ENCODE results near the gene HEBP2. TPM values are rescaled to one million over a fixed set of nuclear protein-coding genes. Genes with fewer than 3 reads are reported as not detected.

The HEBP2 gene
- total and polyA plus RNA-seq, 9 donors, result 24.9 to 46.3 (median 35.5) TPM

- peak; percentile 50 for DNase-seq
- H3K27ac ChIP-seq (ENCODE audit: low read length), result no peak overlapping the region
- WGBS (ENCODE audit: insufficient coverage), result 85% methylated on average over 19 of the region's 19 CpGs
- H3K4me3 ChIP-seq (ENCODE audit: low read length), result no peak overlapping the region
- H3K4me1 ChIP-seq (ENCODE audit: control insufficient read depth, insufficient read depth, low read length), result peaks cover 18% of the 10 kb centered on the region
- no peaks in the 10 kb centered on the region for H3K27me3 ChIP-seq (ENCODE audit: control insufficient read depth, insufficient read depth, low read length)
- H3K9me3 ChIP-seq (replicated peaks; ENCODE audit: control insufficient read depth, low read depth, low read length), result no peaks in the 10 kb centered on the region
- H3K36me3 ChIP-seq (ENCODE audit: control insufficient read depth, insufficient read depth, low read length), result peaks cover 38% of the 10 kb centered on the region
Measured at GRCh38 chr6:138431256-138432062, 27.4 kb downstream of the HEBP2 start.

- DNase-seq, result no peak
- no peaks in the 10 kb centered on the region for H3K27me3 ChIP-seq (ENCODE audit: control insufficient read depth, insufficient read depth, low read length)
- H3K9me3 ChIP-seq (replicated peaks; ENCODE audit: control insufficient read depth, low read depth, low read length), result no peaks in the 10 kb centered on the region
- H3K27ac ChIP-seq (ENCODE audit: low read length), result no peak overlapping the region
- no peak overlapping the region for H3K4me3 ChIP-seq (ENCODE audit: low read length)
- H3K36me3 ChIP-seq (ENCODE audit: control insufficient read depth, insufficient read depth, low read length), result peaks cover 35% of the 10 kb centered on the region
- 86% methylated on average over 11 of the region's 11 CpGs for WGBS (ENCODE audit: insufficient coverage)
- H3K4me1 ChIP-seq (ENCODE audit: control insufficient read depth, insufficient read depth, low read length), result peaks cover 18% of the 10 kb centered on the region
Measured at GRCh38 chr6:138432063-138432356, 28.0 kb downstream of the HEBP2 start.

GRCh38 chr6:138434096-138434495 lies 30.1 kb downstream of the HEBP2 start:
- Histone ChIP-seq H3K27me3 (ENCODE audit: control insufficient read depth, insufficient read depth, low read length) (no peaks in the 10 kb centered on the region), H3K36me3 (ENCODE audit: control insufficient read depth, insufficient read depth, low read length) (peaks cover 33% of the 10 kb centered on the region), H3K9me3 (replicated peaks; ENCODE audit: control insufficient read depth, low read depth, low read length) (no peaks in the 10 kb centered on the region), H3K4me3 (ENCODE audit: low read length) (no peak overlapping the region), H3K4me1 (ENCODE audit: control insufficient read depth, insufficient read depth, low read length) (peaks cover 18% of the 10 kb centered on the region), H3K27ac (ENCODE audit: low read length) (no peak overlapping the region)
- no peak for DNase-seq
- WGBS (ENCODE audit: insufficient coverage), result no CpG with 5 or more reads among the region's 3 CpGs

- Histone ChIP-seq H3K4me3 (ENCODE audit: low read length) (no peak overlapping the region), H3K36me3 (ENCODE audit: control insufficient read depth, insufficient read depth, low read length) (peaks cover 31% of the 10 kb centered on the region), H3K4me1 (ENCODE audit: control insufficient read depth, insufficient read depth, low read length) (peaks cover 15% of the 10 kb centered on the region), H3K27ac (ENCODE audit: low read length) (no peak overlapping the region), H3K27me3 (ENCODE audit: control insufficient read depth, insufficient read depth, low read length) (no peaks in the 10 kb centered on the region), H3K9me3 (replicated peaks; ENCODE audit: control insufficient read depth, low read depth, low read length) (no peaks in the 10 kb centered on the region)
- peak; percentile 36 for DNase-seq
- WGBS (ENCODE audit: insufficient coverage), result no CpG with 5 or more reads among the region's 4 CpGs
Measured at GRCh38 chr6:138434925-138435324, 30.9 kb downstream of the HEBP2 start.

- 65% methylated on average over 5 of the region's 7 CpGs for WGBS (ENCODE audit: insufficient coverage)
- peaks cover 17% of the 10 kb centered on the region for H3K36me3 ChIP-seq (ENCODE audit: control insufficient read depth, insufficient read depth, low read length)
- H3K4me1 ChIP-seq (ENCODE audit: control insufficient read depth, insufficient read depth, low read length), result no peaks in the 10 kb centered on the region
- no peaks in the 10 kb centered on the region for H3K27me3 ChIP-seq (ENCODE audit: control insufficient read depth, insufficient read depth, low read length)
- H3K27ac ChIP-seq (ENCODE audit: low read length), result no peak overlapping the region
- H3K4me3 ChIP-seq (ENCODE audit: low read length), result no peak overlapping the region
- DNase-seq, result no peak
- no peaks in the 10 kb centered on the region for H3K9me3 ChIP-seq (replicated peaks; ENCODE audit: control insufficient read depth, low read depth, low read length)
Measured at GRCh38 chr6:138439546-138439945, 35.5 kb downstream of the HEBP2 start.

- Histone ChIP-seq H3K36me3 (ENCODE audit: control insufficient read depth, insufficient read depth, low read length) (peaks cover 17% of the 10 kb centered on the region), H3K4me3 (ENCODE audit: low read length) (no peak overlapping the region), H3K9me3 (replicated peaks; ENCODE audit: control insufficient read depth, low read depth, low read length) (no peaks in the 10 kb centered on the region), H3K4me1 (ENCODE audit: control insufficient read depth, insufficient read depth, low read length) (no peaks in the 10 kb centered on the region), H3K27ac (ENCODE audit: low read length) (no peak overlapping the region), H3K27me3 (ENCODE audit: control insufficient read depth, insufficient read depth, low read length) (no peaks in the 10 kb centered on the region)
- 67% methylated on average over 1 of the region's 3 CpGs for WGBS (ENCODE audit: insufficient coverage)
- no peak for DNase-seq
Measured at GRCh38 chr6:138440296-138440695, 36.3 kb downstream of the HEBP2 start.

GRCh38 chr6:138440758-138441357 lies 36.8 kb downstream of the HEBP2 start:
- no peaks in the 10 kb centered on the region for H3K4me1 ChIP-seq (ENCODE audit: control insufficient read depth, insufficient read depth, low read length)
- no peak overlapping the region for H3K27ac ChIP-seq (ENCODE audit: low read length)
- no peaks in the 10 kb centered on the region for H3K9me3 ChIP-seq (replicated peaks; ENCODE audit: control insufficient read depth, low read depth, low read length)
- 91% methylated on average over 2 of the region's 4 CpGs for WGBS (ENCODE audit: insufficient coverage)
- no peaks in the 10 kb centered on the region for H3K27me3 ChIP-seq (ENCODE audit: control insufficient read depth, insufficient read depth, low read length)
- H3K36me3 ChIP-seq (ENCODE audit: control insufficient read depth, insufficient read depth, low read length), result peaks cover 20% of the 10 kb centered on the region
- no peak for DNase-seq
- no peak overlapping the region for H3K4me3 ChIP-seq (ENCODE audit: low read length)

- H3K27me3 ChIP-seq (ENCODE audit: control insufficient read depth, insufficient read depth, low read length), result no peaks in the 10 kb centered on the region
- no CpG with 5 or more reads among the region's 6 CpGs for WGBS (ENCODE audit: insufficient coverage)
- no peak overlapping the region for H3K27ac ChIP-seq (ENCODE audit: low read length)
- H3K9me3 ChIP-seq (replicated peaks; ENCODE audit: control insufficient read depth, low read depth, low read length), result no peaks in the 10 kb centered on the region
- no peak overlapping the region for H3K4me3 ChIP-seq (ENCODE audit: low read length)
- DNase-seq, result no peak
- no peaks in the 10 kb centered on the region for H3K4me1 ChIP-seq (ENCODE audit: control insufficient read depth, insufficient read depth, low read length)
- peaks cover 25% of the 10 kb centered on the region for H3K36me3 ChIP-seq (ENCODE audit: control insufficient read depth, insufficient read depth, low read length)
Measured at GRCh38 chr6:138441965-138442364, 37.9 kb downstream of the HEBP2 start.

- H3K27ac ChIP-seq (ENCODE audit: low read length), result no peak overlapping the region
- DNase-seq, result no peak
- H3K9me3 ChIP-seq (replicated peaks; ENCODE audit: control insufficient read depth, low read depth, low read length), result no peaks in the 10 kb centered on the region
- H3K27me3 ChIP-seq (ENCODE audit: control insufficient read depth, insufficient read depth, low read length), result no peaks in the 10 kb centered on the region
- H3K36me3 ChIP-seq (ENCODE audit: control insufficient read depth, insufficient read depth, low read length), result peaks cover 25% of the 10 kb centered on the region
- no CpG with 5 or more reads among the region's 2 CpGs for WGBS (ENCODE audit: insufficient coverage)
- H3K4me1 ChIP-seq (ENCODE audit: control insufficient read depth, insufficient read depth, low read length), result no peaks in the 10 kb centered on the region
- no peak overlapping the region for H3K4me3 ChIP-seq (ENCODE audit: low read length)
Measured at GRCh38 chr6:138442663-138443062, 38.6 kb downstream of the HEBP2 start.

- H3K27me3 ChIP-seq (ENCODE audit: control insufficient read depth, insufficient read depth, low read length), result no peaks in the 10 kb centered on the region
- H3K36me3 ChIP-seq (ENCODE audit: control insufficient read depth, insufficient read depth, low read length), result peaks cover 25% of the 10 kb centered on the region
- no peaks in the 10 kb centered on the region for H3K4me1 ChIP-seq (ENCODE audit: control insufficient read depth, insufficient read depth, low read length)
- H3K9me3 ChIP-seq (replicated peaks; ENCODE audit: control insufficient read depth, low read depth, low read length), result no peaks in the 10 kb centered on the region
- no peak for DNase-seq
- no peak overlapping the region for H3K27ac ChIP-seq (ENCODE audit: low read length)
- H3K4me3 ChIP-seq (ENCODE audit: low read length), result no peak overlapping the region
Measured at GRCh38 chr6:138443979-138444378, 40.0 kb downstream of the HEBP2 start.
